ENCODE measurements around the gene KRTAP5-6. TPM values are rescaled to one million over a fixed set of nuclear protein-coding genes. Genes with fewer than 3 reads are reported as not detected.

The KRTAP5-6 gene
- total RNA-seq (not detected), total RNA-seq (0 to 0.05 (median 0) reads per million in 29 experiments)
- not detected for total RNA-seq (2013)

DNA sequence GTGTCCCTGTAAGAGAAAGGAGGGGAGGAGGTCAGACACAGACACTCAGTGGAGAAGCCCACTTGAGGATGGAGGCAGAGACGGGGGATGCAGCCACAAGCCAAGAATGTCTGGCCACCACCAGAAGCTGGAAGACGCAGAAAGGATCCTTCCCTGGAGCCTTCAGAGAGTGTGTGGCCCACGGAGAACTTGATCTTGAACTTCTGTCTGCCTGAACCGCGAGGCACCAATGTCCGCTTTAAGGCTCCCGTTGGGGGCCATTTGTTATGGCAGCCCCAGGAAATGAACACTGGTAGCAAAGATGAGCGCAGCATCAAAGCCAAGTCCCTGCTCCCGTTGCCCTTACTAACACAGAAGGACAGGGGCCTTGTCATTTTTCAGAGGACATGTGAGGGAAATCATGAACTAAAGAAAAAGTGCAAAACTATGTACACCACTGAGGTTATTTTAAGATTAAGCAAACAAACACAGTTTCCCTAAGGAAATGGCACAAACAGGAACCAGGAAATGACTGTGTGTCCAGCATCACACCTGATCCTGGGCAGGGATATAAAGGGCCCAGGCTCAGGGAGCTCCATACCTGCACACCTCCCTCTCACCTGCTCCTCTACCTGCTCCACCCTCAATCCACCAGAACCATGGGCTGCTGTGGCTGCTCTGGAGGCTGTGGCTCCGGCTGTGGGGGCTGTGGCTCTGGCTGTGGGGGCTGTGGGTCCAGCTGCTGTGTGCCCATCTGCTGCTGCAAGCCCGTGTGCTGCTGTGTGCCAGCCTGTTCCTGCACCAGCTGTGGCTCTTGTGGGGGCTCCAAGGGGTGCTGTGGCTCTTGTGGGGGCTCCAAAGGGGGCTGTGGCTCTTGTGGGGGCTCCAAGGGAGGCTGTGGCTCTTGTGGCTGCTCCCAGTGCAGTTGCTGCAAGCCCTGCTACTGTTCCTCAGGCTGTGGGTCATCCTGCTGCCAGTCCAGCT, at the start of gene KRTAP5-6:
Gene KRTAP5-6 (plus strand): TSS at position 588 of the 963 bp plus-strand sequence. CDS start 51 bp downstream, at position 639.
- peaks cover 0 to 53% of the 10 kb centered on the region in 2 experiments for H3K27me3 ChIP-seq (replicated peaks in 1 of 2; ENCODE audit: control insufficient read depth in 2 of 2, extremely low read depth in 1 of 2, insufficient read depth in 2 of 2, low read length in 1 of 2)
- H3K4me3 ChIP-seq (ENCODE audit: control insufficient read depth in 1 of 2, extremely low read depth in 1 of 2, low read length in 1 of 2) = no peak within 1 kb of the TSS
- peaks cover 0 to 16% of the 10 kb centered on the region in 2 donors for H3K27me3 Mint-ChIP-seq
- peaks cover 17 to 30% (median 20%) of the 10 kb centered on the region in 3 donors for H3K4me1 Mint-ChIP-seq
- H3K9me3 ChIP-seq = no peaks in the 10 kb centered on the region
- CTCF ChIA-PET = interaction anchor here (0.5 to 1.5 kb wide), 3 partner anchors 50 to 136 kb away, joined by 3 to 4 read pairs (median 3); no protein-coding TSS in a partner anchor
- H3K36me3 ChIP-seq (ENCODE audit: control insufficient read depth in 2 of 2, extremely low read depth in 1 of 2, insufficient read depth in 1 of 2, low read length in 1 of 2) = no peaks in the 10 kb centered on the region
- peaks cover 2 to 28% of the 10 kb centered on the region in 2 experiments for H3K4me1 ChIP-seq (ENCODE audit: control insufficient read depth in 1 of 2, extremely low read depth in 1 of 2, insufficient read depth in 2 of 2, low read length in 2 of 2)
- peak within 1 kb of the TSS in 1 of 2 donors; percentile 31 for H3K27ac Mint-ChIP-seq
- DNase-seq = no peak
- no peak for ATAC-seq (replicated peaks in 1 of 4)
- peaks cover 4% of the 10 kb centered on the region for H3K36me3 Mint-ChIP-seq
- no peak within 1 kb of the TSS for H3K27ac ChIP-seq (ENCODE audit: low read length)
- peaks cover 3 to 10% (median 8%) of the 10 kb centered on the region in 3 donors for H3K9me3 Mint-ChIP-seq
- H3K4me3 Mint-ChIP-seq = no peak within 1 kb of the TSS
- 70% methylated on average over 6 of the region's 11 CpGs for WGBS (ENCODE audit: insufficient coverage)
- POLR2A ChIA-PET = no interaction called here

GRCh38 chr11:1647901-1648652, 48.9 kb upstream of the KRTAP5-6 start:
- 88% methylated on average over 34 of the region's 35 CpGs for WGBS (ENCODE audit: insufficient coverage)
- ChIA-PET CTCF (no interaction called here), POLR2A (no interaction called here)
- Histone ChIP-seq H3K27ac (ENCODE audit: low read length) (no peak overlapping the region), H3K4me3 (ENCODE audit: control insufficient read depth in 1 of 2, extremely low read depth in 1 of 2, low read length in 1 of 2) (no peak overlapping the region), H3K27me3 (replicated peaks in 1 of 2; ENCODE audit: control insufficient read depth in 2 of 2, extremely low read depth in 1 of 2, insufficient read depth in 2 of 2, low read length in 1 of 2) (peaks cover 0 to 47% of the 10 kb centered on the region in 2 experiments), H3K36me3 (ENCODE audit: control insufficient read depth in 2 of 2, extremely low read depth in 1 of 2, insufficient read depth in 1 of 2, low read length in 1 of 2) (no peaks in the 10 kb centered on the region), H3K9me3 (no peaks in the 10 kb centered on the region), H3K4me1 (ENCODE audit: control insufficient read depth in 1 of 2, extremely low read depth in 1 of 2, insufficient read depth in 2 of 2, low read length in 2 of 2) (peaks cover 0 to 4% of the 10 kb centered on the region in 2 experiments)
- no peak for DNase-seq
- ATAC-seq (replicated peaks in 1 of 4) = no peak
- no peak overlapping the region for H3K27ac Mint-ChIP-seq
- no peaks in the 10 kb centered on the region for H3K4me1 Mint-ChIP-seq
- H3K9me3 Mint-ChIP-seq = no peaks in the 10 kb centered on the region
- no peak overlapping the region for H3K4me3 Mint-ChIP-seq
- no peaks in the 10 kb centered on the region for H3K36me3 Mint-ChIP-seq
- peaks cover 0 to 15% of the 10 kb centered on the region in 2 donors for H3K27me3 Mint-ChIP-seq

DNA sequence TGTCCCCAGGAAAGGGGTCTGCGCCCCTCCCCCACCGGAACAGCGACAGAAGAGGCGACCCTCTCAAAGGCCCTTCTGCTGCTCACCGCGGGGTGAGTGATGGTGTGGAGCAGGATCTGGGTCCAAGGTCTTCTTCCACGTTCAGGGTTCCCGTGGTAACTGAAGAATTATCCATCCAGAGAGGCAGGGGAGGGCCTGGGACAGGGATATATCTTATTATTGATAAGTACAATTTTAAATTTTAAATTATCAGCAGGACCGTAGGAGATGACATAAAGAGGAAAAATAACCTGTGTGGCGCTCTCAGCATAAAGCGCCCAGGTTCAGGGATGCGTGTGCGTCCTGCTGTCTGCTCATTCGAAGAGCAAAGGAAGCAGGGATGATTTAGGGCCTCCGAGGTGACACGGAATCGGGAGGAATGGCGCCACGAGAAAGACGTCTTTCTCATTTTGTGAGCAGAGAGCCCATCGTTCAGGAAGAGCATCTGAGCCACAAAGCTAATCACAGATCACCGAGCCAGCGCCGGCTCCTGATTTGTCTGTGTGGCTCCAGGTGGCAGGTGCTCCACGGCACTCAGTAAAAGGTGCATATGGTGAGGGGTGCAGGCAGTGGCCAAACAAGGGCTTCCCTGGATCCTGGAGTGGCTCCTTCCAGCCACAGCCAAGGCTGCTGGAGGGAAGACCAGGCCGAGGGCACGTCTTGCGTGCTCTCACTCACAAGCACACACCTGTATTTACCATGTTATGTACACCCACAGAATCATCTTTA, 48.2 kb upstream of the KRTAP5-6 start:
- H3K36me3 ChIP-seq (ENCODE audit: control insufficient read depth in 2 of 2, extremely low read depth in 1 of 2, insufficient read depth in 1 of 2, low read length in 1 of 2) = no peaks in the 10 kb centered on the region
- no peak overlapping the region for H3K27ac Mint-ChIP-seq
- CTCF ChIA-PET = no interaction called here
- H3K9me3 Mint-ChIP-seq = no peaks in the 10 kb centered on the region
- H3K27me3 Mint-ChIP-seq = peaks cover under 1 to 18% of the 10 kb centered on the region in 2 donors
- POLR2A ChIA-PET = no interaction called here
- no peak for ATAC-seq (replicated peaks in 1 of 4)
- H3K4me1 Mint-ChIP-seq = no peaks in the 10 kb centered on the region
- H3K36me3 Mint-ChIP-seq = no peaks in the 10 kb centered on the region
- H3K4me3 ChIP-seq (ENCODE audit: control insufficient read depth in 1 of 2, extremely low read depth in 1 of 2, low read length in 1 of 2) = no peak overlapping the region
- H3K27me3 ChIP-seq (replicated peaks in 1 of 2; ENCODE audit: control insufficient read depth in 2 of 2, extremely low read depth in 1 of 2, insufficient read depth in 2 of 2, low read length in 1 of 2) = peaks cover 0 to 49% of the 10 kb centered on the region in 2 experiments
- 87% methylated on average over 18 of the region's 28 CpGs for WGBS (ENCODE audit: insufficient coverage)
- no peak for DNase-seq
- H3K4me1 ChIP-seq (ENCODE audit: control insufficient read depth in 1 of 2, extremely low read depth in 1 of 2, insufficient read depth in 2 of 2, low read length in 2 of 2) = peaks cover 0 to 4% of the 10 kb centered on the region in 2 experiments
- no peak overlapping the region for H3K27ac ChIP-seq (ENCODE audit: low read length)
- no peaks in the 10 kb centered on the region for H3K9me3 ChIP-seq
- H3K4me3 Mint-ChIP-seq = no peak overlapping the region

DNA sequence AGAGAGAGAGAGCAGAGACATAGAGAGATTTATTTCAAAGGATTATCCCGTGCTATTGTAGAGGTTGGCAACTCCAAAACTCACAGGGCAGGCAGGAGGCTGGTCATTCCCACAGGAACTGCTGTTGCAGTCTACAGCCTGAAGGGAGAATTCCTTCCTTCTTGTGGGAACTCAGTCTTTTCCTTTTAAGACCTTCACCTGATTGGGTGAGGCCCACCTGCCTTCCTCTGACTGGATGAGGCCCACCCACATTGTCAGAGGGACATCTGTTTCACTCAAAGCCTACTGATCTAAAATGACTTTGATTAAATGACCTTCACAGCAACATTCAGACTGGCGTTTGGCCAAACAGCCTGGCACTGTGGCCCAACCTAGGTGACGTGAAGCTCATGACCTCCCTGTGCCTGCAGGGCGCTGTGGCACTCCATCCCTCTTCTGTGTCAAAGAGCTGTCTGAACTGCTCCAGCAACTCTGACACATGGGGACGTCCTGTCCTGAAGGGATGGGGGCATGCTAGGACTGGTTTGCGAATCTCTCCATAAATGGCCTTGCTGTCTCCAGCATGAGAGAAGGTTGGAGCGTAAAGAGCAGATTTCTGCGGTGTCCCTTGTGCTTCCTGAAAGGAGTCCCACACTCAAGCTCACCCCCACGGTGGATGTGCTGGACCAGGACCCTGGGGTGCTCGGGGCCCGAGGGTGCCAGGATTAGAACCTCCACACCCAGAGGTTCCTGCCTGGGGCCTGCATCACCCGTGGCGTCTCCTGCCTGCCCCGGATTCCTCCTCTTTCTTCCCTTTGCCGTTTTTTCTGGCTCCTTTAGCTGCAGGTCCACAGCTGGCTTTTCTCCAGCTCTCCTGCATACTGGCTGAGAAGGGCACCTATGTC, 46.7 kb upstream of the KRTAP5-6 start:
- CTCF ChIA-PET = interaction anchor here (0.9 to 1.3 kb wide), 2 partner anchors 43 to 174 kb away, joined by 3 to 4 read pairs; no protein-coding TSS in a partner anchor
- DNase-seq (no peak), ATAC-seq (replicated peaks in 1 of 4) (no peak)
- Mint-ChIP-seq H3K9me3 (no peaks in the 10 kb centered on the region), H3K4me3 (no peak overlapping the region), H3K27me3 (peaks cover 7 to 16% of the 10 kb centered on the region in 2 donors), H3K27ac (no peak overlapping the region), H3K36me3 (no peaks in the 10 kb centered on the region), H3K4me1 (no peaks in the 10 kb centered on the region)
- WGBS (ENCODE audit: insufficient coverage) = 70% methylated on average over 13 of the region's 15 CpGs
- POLR2A ChIA-PET = no interaction called here
- Histone ChIP-seq H3K4me1 (ENCODE audit: control insufficient read depth in 1 of 2, extremely low read depth in 1 of 2, insufficient read depth in 2 of 2, low read length in 2 of 2) (peaks cover 0 to 4% of the 10 kb centered on the region in 2 experiments), H3K36me3 (ENCODE audit: control insufficient read depth in 2 of 2, extremely low read depth in 1 of 2, insufficient read depth in 1 of 2, low read length in 1 of 2) (no peaks in the 10 kb centered on the region), H3K27me3 (replicated peaks in 1 of 2; ENCODE audit: control insufficient read depth in 2 of 2, extremely low read depth in 1 of 2, insufficient read depth in 2 of 2, low read length in 1 of 2) (peaks cover 0 to 46% of the 10 kb centered on the region in 2 experiments), H3K4me3 (ENCODE audit: control insufficient read depth in 1 of 2, extremely low read depth in 1 of 2, low read length in 1 of 2) (no peak overlapping the region), H3K9me3 (no peaks in the 10 kb centered on the region), H3K27ac (ENCODE audit: low read length) (no peak overlapping the region)

DNA sequence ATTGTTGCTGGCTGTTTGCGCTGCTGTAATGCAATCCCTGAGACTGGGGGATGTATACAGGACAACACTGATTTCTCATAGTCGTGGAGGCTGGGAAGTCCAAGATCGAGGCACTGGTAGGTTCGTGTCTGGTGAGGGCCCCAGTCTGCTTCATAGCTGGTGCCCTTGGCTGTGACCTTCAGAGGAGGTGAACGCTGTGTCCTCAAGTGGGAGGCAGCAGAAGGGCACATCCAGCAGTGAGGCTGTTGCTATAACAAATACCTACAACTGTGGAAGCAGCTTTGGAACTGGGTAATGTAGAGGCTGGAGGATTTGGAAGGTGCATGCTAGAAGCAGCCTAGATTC, 46.1 kb upstream of the KRTAP5-6 start:
- Mint-ChIP-seq H3K27me3 (peaks cover 7 to 20% of the 10 kb centered on the region in 2 donors), H3K36me3 (no peaks in the 10 kb centered on the region), H3K4me1 (no peaks in the 10 kb centered on the region), H3K9me3 (no peaks in the 10 kb centered on the region), H3K27ac (no peak overlapping the region), H3K4me3 (no peak overlapping the region)
- Histone ChIP-seq H3K9me3 (no peaks in the 10 kb centered on the region), H3K4me1 (ENCODE audit: control insufficient read depth in 1 of 2, extremely low read depth in 1 of 2, insufficient read depth in 2 of 2, low read length in 2 of 2) (peaks cover 0 to 4% of the 10 kb centered on the region in 2 experiments), H3K27ac (ENCODE audit: low read length) (no peak overlapping the region), H3K36me3 (ENCODE audit: control insufficient read depth in 2 of 2, extremely low read depth in 1 of 2, insufficient read depth in 1 of 2, low read length in 1 of 2) (no peaks in the 10 kb centered on the region), H3K4me3 (ENCODE audit: control insufficient read depth in 1 of 2, extremely low read depth in 1 of 2, low read length in 1 of 2) (no peak overlapping the region), H3K27me3 (replicated peaks in 1 of 2; ENCODE audit: control insufficient read depth in 2 of 2, extremely low read depth in 1 of 2, insufficient read depth in 2 of 2, low read length in 1 of 2) (peaks cover 0 to 49% of the 10 kb centered on the region in 2 experiments)
- ATAC-seq (replicated peaks in 1 of 4) (no peak), DNase-seq (no peak)
- WGBS (ENCODE audit: insufficient coverage) = 69% methylated on average over 4 of the region's 5 CpGs
- ChIA-PET POLR2A (no interaction called here), CTCF (interaction anchor here (0.9 to 1.3 kb wide), 2 partner anchors 43 to 174 kb away, joined by 3 to 4 read pairs; no protein-coding TSS in a partner anchor)

Measured in T-cell (primary cell).